ENCODE measurements around the gene THNSL1.
A peak's percentile ranks its signal among the peaks of the same experiment; 100 is the strongest.
"Not testable (repeated sequence)": the region's sequence is repeated elsewhere in the genome, so short reads cannot be mapped to it uniquely, and the experiment has no call there.

THNSL1 gene

DNA sequence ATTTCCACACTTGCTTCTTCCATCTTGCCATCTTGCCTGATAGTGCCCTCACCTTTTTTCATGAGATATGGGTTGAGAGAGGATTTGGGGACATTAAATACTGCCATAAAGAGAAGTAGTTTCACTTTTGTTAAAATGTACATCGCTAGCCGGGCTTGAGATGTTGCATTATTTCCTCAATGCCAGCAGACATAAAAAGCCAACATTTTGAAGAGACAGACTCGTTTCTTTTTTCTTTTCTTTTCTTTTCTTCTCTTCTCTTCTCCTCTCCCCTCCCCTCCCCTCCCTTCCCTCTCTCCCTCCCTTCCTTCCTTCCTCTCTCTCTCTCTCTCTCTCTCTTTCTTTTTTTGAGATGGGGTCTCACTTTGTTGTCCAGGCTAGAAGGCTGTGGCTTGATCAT, 18.4 kb upstream of the THNSL1 start:
- no peak for DNase-seq (ENCODE audit: low read depth in 2 of 2)

GRCh38 chr10:25011591-25011990, 4.8 kb upstream of the THNSL1 start:
- not testable (repeated sequence) for DNase-seq (ENCODE audit: low read depth in 2 of 2)

- no peak for DNase-seq (ENCODE audit: low read depth in 2 of 2)
Observed at GRCh38 chr10:25014579-25014978, 1.8 kb upstream of the THNSL1 start.

GRCh38 chr10:25015828-25016375, 510 bp upstream of the THNSL1 start, which contains the start of gene ENKUR:
ENKUR (minus strand) TSS chr10:25016158; CDS start chr10:25015936, 222 bp downstream.
- peak; percentile 82 to 83 for DNase-seq (ENCODE audit: low read depth in 2 of 2)

GRCh38 chr10:25017154-25017590, 760 bp downstream of the THNSL1 start:
- no peak for DNase-seq (ENCODE audit: low read depth in 2 of 2)

DNA sequence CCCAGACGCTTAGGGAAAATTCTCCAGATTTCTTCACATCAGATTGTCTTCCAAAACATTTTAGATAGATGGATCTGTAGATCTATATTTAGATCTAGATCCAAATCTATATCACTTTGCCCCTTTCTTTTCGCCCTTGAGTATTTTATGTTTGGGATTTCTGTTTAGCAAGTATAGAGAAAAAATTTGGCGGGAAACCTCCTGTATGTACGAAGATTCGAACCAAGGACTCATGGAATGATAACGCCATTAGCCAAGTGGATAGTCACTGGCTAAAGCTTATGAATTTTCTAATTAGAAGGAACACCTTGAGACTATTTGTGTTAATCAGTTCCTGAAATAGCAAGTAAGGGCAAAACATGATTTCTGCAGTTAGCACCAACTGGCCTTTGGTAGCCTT, 1.2 kb downstream of the THNSL1 start:
- DNase-seq (ENCODE audit: low read depth in 2 of 2) = no peak

DNA sequence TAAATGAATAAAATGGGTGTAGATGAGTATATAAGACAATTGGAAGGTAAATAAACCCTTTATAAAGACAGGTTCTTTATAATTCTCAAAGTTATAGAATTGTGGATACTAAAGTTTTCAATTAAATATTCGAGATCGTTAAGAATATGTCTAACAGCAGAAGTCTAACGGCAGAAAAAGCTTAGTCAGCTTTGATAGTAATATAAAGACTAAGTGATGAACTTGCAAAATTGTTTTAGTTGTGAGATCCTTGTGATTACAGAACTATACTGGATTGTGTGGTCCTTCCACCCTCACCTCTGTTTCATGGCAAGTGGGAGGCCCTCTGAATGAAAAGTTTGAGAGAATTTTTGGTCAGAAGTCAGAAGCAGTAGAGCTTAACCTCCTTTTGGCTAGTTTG, 2.3 kb downstream of the THNSL1 start:
- no peak for DNase-seq (ENCODE audit: low read depth in 2 of 2)

GRCh38 chr10:25023278-25023677, 6.9 kb downstream of the THNSL1 start:
- DNase-seq (ENCODE audit: low read depth in 2 of 2) = no peak

DNA sequence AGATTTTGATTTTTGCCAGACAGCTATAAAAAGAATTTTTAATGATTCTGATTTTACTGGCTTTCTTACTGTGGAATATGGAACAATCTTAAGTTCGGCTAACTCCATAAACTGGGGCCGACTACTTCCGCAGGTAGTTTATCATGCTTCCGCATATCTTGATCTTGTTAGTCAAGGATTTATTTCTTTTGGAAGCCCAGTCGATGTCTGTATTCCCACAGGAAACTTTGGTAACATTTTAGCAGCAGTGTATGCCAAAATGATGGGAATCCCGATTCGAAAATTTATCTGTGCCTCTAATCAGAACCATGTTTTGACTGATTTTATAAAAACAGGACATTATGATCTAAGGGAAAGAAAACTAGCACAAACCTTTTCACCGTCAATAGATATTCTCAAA, 8.1 kb downstream of the THNSL1 start:
- DNase-seq (ENCODE audit: low read depth in 2 of 2) = no peak

DNA sequence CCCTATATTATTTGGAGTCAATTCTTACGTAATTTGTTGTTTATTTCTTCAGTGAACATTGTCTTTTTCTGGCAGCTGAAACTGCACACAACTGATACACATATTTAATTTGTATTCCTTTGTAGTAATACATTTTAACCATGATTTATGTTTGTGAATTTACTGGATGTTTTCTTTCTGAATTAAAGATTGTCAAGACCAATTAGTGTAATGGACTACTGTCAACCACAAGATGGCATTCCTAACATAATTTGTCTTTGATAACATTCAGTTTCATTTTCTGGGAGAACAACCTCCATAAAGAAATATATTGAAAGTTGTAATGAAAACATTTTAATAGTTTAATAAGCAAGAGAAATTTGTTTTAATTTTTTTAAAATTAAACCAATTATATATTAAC, 10.1 kb downstream of the THNSL1 start:
- DNase-seq (ENCODE audit: low read depth in 2 of 2) = no peak

GRCh38 chr10:25028711-25029110, 12.3 kb downstream of the THNSL1 start:
- no peak for DNase-seq (ENCODE audit: low read depth in 2 of 2)

GRCh38 chr10:25029519-25029918, 13.1 kb downstream of the THNSL1 start:
- no peak for DNase-seq (ENCODE audit: low read depth in 2 of 2)

DNA sequence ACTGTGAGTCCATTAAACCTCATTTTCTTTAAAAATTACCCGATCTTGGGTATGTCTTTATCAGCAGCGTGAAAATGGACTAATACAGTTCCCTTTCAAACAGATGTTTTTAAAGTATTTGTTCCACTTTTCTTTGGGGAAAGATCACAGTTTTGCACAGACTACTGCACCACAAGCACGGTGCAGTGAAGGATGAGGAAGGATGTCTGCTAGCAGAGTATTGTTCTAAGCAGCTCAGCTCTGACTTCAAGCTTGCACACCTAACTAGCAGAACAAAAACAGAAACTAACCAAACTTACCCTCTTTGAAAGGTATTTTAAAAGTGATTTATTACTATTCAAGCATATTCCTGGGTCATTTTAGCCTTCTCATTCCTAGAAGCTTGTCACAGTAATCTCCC, 20.0 kb downstream of the THNSL1 start:
- DNase-seq (ENCODE audit: low read depth in 2 of 2) = no peak

DNA sequence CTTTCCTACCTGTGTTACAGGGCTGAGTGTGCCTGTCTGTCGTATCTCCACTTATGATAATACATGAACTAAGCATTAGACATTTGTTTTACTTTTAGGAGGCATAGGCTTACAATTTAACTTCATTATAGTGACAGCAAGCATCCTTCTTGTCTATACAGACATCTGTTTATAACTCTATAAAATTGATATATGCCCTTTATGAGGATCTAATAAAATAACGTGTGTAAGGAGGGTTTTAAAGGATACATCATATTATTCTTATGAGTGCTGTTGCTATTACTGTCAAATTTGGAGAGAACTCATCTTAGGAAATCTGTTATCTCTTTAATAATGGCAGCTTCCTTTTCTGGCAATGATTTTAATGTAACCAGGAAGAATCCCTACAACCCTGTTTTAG, 21.9 kb downstream of the THNSL1 start:
- no peak for DNase-seq (ENCODE audit: low read depth in 2 of 2)

GRCh38 chr10:25039531-25039930, 23.1 kb downstream of the THNSL1 start:
- no peak for DNase-seq (ENCODE audit: low read depth in 2 of 2)

DNA sequence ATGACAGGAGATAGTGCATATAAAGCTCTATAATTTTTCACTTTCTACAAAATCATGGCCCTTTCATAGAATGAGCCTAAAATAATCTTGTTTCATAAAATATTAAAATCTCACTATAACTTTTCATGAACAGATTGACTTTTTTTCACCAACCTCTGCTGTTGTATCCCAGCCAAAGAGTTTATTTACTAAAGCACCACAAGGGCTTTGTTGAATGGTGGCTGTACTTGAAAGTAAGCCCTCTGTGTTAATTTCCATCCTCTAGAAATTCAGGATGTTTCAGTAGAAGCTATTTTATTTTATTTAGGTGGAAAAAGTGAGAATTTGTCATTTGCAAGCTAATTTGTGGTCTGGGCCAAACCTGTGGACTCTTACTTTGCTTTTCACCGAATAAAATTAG, 30.2 kb downstream of the THNSL1 start:
- no peak for DNase-seq (ENCODE audit: low read depth in 2 of 2)

DNA sequence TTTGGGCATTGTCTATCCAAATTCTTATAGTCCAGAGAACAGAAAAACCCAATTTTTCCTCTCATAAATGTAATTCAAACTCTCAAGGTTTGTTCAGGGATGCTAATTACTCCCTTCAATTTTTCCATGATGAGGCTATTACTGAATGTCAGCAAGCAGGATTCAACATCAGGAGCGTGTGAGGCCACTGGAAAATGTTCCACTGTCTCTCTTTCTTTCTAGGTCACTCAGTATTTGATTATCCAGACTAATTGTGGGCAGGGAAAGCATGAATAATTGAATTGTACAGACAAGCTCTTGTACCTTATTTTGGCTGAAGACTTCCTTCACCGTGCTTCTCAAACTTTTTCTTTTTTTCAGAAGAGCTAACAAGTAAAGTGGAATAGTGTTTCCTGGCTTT, 30.7 kb downstream of the THNSL1 start:
- no peak for DNase-seq (ENCODE audit: low read depth in 2 of 2)

DNA sequence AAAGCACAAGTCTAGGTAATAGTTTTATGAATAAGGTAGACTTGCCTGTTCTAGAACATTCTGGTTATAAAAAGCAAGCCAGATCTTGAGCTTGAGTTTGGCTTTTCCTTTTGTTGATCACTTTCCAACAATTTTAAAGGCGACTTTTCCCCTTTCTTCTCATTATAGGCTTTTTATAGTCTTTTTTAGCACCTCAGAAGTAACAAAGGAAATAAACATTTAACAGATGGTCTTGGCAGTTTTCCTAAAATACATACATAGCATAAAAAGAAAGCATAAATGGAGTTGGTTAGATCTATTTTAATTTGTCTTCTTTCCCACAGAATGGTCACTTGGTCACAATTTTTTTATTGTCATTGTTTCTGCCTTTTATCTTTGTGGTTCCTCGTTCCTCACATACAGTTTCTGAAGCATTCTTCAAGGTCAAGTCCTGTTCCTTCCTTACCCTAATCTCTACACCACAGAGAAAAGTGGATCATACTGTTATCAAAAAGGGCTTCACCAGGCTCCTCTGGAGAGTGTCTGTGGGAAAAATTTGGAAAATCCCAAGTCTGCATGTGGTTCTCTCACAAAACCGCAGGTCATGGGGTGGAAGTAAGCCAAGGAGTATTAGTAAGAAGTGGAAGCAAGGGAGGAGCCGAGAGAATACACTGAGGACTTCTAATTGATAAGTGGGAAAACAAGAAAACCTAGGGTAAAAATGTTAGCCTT, 31.3 kb downstream of the THNSL1 start:
- DNase-seq (ENCODE audit: low read depth in 2 of 2) = peak; percentile 44 to 47

- DNase-seq (ENCODE audit: low read depth in 2 of 2) = no peak
Observed at GRCh38 chr10:25048450-25048849, 32.0 kb downstream of the THNSL1 start.

- no peak for DNase-seq (ENCODE audit: low read depth in 2 of 2)
Observed at GRCh38 chr10:25049966-25050365, 33.6 kb downstream of the THNSL1 start.

GRCh38 chr10:25050402-25050801, 34.0 kb downstream of the THNSL1 start:
- DNase-seq (ENCODE audit: low read depth in 2 of 2) = no peak

GRCh38 chr10:25052012-25052411, 35.6 kb downstream of the THNSL1 start:
- DNase-seq (ENCODE audit: low read depth in 2 of 2) = no peak

- no peak for DNase-seq (ENCODE audit: low read depth in 2 of 2)
Observed at GRCh38 chr10:25056726-25057125, 40.3 kb downstream of the THNSL1 start.

- no peak for DNase-seq (ENCODE audit: low read depth in 2 of 2)
Observed at GRCh38 chr10:25057886-25058285, 41.5 kb downstream of the THNSL1 start.
